Stomach smooth muscle (tissue), 2 donors: ENCODE measurements around the gene CLCF1.

ENCODE experiments used
- H3K27ac ChIP-seq: one replicate; pipeline ENCODE4 v1.7.0; 2013; ENCODE audit warnings: mild to moderate bottlenecking, low read length, inconsistent platforms
- H3K27me3 ChIP-seq, 2 donors: one replicate each; pipeline ENCODE4 v1.7.0; 2013; ENCODE audit warnings: low read length in 2 of 2; ENCODE audit not compliant: insufficient read depth in 2 of 2, control insufficient read depth in 1 of 2
- H3K36me3 ChIP-seq, 2 donors: one replicate each; pipeline ENCODE4 v1.7.0; 2013; ENCODE audit warnings: low read length in 2 of 2; ENCODE audit not compliant: control insufficient read depth in 2 of 2, insufficient read depth in 2 of 2
- H3K4me1 ChIP-seq: one replicate; pipeline ENCODE4 v1.7.0; 2013; ENCODE audit warnings: low read length; ENCODE audit not compliant: control insufficient read depth, insufficient read depth
- H3K4me3 ChIP-seq, 2 donors: one replicate each; pipeline ENCODE4 v1.7.0; 2013; ENCODE audit warnings: low read length in 2 of 2
- H3K9ac ChIP-seq, 2 donors: one replicate each; pipeline ENCODE4 v1.7.0; 2013; ENCODE audit warnings: low read length in 2 of 2, mild to moderate bottlenecking in 1 of 2
- H3K9me3 ChIP-seq, 2 donors: one replicate each; pipeline ENCODE4 v1.7.0; 2013; ENCODE audit warnings: low read length in 2 of 2; ENCODE audit not compliant: control insufficient read depth in 2 of 2
- donor health status: healthy.
- donor health status: Pancreatic carcinoma.

The CLCF1 gene

GRCh38 chr11:67371911-67372320 is 1.5 kb downstream of the CLCF1 start:
- Histone ChIP-seq H3K4me1 (peaks cover 68% of the 10 kb centered on the region), H3K36me3 (no peaks in the 10 kb centered on the region), H3K27ac (peak overlapping the region; percentile 96), H3K27me3 (no peaks in the 10 kb centered on the region), H3K9ac (peak overlapping the region; percentile 42 to 89), H3K9me3 (no peaks in the 10 kb centered on the region), H3K4me3 (peak overlapping the region; percentile 69 to 79)

DNA sequence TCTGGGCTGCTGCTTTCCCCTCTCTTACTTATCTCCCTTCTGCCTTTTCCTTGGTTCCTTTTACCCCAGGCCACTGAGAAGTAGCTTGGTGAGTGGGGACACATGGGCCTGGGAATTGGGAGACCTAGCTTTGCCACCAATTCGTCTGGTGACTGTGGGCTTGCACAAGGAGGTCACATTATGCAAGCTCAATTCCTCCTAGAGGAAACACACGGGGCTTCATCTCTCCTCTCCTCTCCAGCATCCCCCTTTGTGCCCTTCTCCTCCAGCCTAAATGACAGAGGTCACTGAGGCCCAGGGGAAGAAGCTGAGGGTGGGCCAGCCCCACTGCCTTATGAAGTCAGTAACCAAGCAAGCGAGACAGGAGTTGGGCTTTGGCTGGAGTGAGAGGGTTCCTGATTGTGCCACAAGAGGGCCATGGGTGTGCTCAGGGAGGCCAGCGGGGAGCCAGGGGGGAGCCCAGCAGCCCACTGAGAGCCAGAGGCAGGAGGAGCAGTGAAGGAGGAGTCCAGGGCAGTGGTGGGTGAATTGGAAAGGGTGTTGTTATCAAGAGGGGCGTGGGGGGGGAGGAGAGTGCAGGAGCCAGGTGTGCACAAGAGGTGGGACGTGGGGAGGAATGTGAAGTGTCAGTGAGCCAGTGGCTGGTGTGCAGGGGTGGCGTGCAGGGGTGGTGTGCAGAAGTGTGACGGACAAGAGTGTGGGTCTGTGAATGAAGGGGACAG is 2.0 kb downstream of the CLCF1 start:
- Histone ChIP-seq H3K27me3 (no peaks in the 10 kb centered on the region), H3K4me3 (peak overlapping the region; percentile 69 to 79), H3K27ac (peak overlapping the region; percentile 96), H3K4me1 (peaks cover 74% of the 10 kb centered on the region), H3K36me3 (no peaks in the 10 kb centered on the region), H3K9ac (peak overlapping the region; percentile 58 to 89), H3K9me3 (no peaks in the 10 kb centered on the region)

DNA sequence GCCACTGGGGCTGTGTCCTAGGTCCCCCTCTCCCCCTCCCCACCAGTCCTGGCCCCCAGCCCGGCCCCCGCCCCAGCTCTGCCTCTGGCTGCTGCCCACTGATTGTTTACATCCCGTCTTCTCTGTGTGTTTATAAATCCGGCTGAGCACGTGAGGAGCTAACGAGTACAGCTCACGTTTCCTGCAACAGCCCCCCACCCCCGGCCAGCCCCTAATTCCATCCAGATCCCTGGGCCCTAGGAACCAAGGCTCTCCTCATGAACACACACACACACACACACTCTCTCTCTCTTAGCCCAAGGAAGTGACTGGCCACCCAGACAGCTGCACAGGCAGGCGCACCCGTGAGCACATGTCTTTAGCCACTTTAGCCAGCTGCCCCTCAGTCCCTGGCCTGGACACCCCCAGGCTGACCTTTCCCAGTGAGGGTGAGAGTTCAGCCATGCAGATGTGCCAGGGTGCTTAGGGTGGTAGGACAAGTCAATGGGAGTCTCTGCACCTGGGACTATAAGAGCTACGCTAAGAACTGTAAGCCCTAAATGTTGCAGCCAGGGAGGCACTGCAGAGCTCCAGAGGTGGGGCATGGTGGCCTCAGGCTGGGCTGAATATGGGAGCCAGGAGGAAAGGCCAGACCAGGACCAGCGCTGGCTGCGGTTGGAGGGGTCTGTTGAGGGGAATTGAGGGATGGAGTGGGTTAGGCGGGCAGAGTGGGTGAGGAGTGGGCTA is 2.9 kb downstream of the CLCF1 start:
- Histone ChIP-seq H3K36me3 (no peaks in the 10 kb centered on the region), H3K4me3 (peak overlapping the region; percentile 69 to 79), H3K27ac (peak overlapping the region; percentile 96), H3K4me1 (peaks cover 79% of the 10 kb centered on the region), H3K9me3 (no peaks in the 10 kb centered on the region), H3K9ac (peak overlapping the region; percentile 58 to 89), H3K27me3 (no peaks in the 10 kb centered on the region)

DNA sequence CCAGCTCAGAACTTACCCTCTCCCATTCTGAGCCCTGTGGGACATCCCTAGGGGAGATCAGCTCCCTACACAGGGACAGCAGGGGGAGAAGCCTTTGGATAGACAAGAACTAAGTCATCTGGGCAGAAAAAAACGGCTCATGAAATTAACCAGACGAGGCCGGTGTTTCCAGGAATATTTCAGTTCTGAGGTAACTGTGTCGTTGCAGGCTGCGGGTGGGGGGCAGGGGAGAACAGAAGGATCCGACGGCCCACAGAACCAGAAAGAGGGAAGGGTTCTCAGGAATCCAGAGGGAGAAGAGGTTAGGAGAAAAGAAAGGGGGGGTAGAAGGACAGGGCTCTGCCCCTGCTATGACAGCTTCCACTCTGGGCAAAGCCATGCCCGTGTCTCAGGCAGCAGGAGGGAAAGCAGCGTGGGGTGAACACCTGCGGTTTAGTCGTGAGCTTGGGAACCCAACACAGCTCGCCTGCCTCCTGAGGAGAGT is 3.6 kb downstream of the CLCF1 start:
- peak overlapping the region; percentile 44 to 58 for H3K4me3 ChIP-seq
- peaks cover 0 to 3% of the 10 kb centered on the region in 2 donors for H3K36me3 ChIP-seq
- no peaks in the 10 kb centered on the region for H3K9me3 ChIP-seq
- H3K9ac ChIP-seq: peak overlapping the region; percentile 64 to 89
- H3K27ac ChIP-seq: peak overlapping the region; percentile 96
- H3K27me3 ChIP-seq: no peaks in the 10 kb centered on the region
- H3K4me1 ChIP-seq: peaks cover 84% of the 10 kb centered on the region

DNA sequence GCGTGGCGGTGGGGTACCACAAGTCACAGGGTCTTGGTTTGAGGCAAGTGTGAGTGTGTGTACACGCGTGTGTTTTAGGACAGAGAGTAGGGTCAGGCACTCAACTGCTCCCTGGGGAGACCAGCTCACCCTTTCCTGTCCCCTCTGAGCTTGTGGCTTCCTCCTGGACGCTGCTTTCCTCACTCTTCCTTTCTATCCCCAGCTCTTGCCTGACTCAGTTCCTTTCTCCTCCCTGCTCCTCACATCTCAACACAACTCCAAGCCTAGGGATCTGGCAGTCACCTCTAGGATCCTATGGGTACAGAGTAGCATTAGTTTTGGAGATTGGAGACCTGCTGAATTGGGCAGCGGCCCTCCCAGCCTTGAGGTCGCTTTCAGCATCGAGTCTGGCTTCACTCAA is 4.1 kb downstream of the CLCF1 start:
- H3K9ac ChIP-seq: peak overlapping the region; percentile 62 to 78
- H3K27me3 ChIP-seq: no peaks in the 10 kb centered on the region
- peak overlapping the region; percentile 44 to 58 for H3K4me3 ChIP-seq
- H3K4me1 ChIP-seq: peaks cover 84% of the 10 kb centered on the region
- peak overlapping the region; percentile 96 for H3K27ac ChIP-seq
- H3K36me3 ChIP-seq: peaks cover 5 to 8% of the 10 kb centered on the region in 2 donors
- H3K9me3 ChIP-seq: no peaks in the 10 kb centered on the region

GRCh38 chr11:67368621-67369020 is 4.8 kb downstream of the CLCF1 start:
- Histone ChIP-seq H3K4me3 (no peak overlapping the region), H3K27ac (peak overlapping the region; percentile 96), H3K27me3 (no peaks in the 10 kb centered on the region), H3K4me1 (peaks cover 78% of the 10 kb centered on the region), H3K36me3 (peaks cover 7 to 8% of the 10 kb centered on the region in 2 donors), H3K9ac (no peak overlapping the region), H3K9me3 (no peaks in the 10 kb centered on the region)

DNA sequence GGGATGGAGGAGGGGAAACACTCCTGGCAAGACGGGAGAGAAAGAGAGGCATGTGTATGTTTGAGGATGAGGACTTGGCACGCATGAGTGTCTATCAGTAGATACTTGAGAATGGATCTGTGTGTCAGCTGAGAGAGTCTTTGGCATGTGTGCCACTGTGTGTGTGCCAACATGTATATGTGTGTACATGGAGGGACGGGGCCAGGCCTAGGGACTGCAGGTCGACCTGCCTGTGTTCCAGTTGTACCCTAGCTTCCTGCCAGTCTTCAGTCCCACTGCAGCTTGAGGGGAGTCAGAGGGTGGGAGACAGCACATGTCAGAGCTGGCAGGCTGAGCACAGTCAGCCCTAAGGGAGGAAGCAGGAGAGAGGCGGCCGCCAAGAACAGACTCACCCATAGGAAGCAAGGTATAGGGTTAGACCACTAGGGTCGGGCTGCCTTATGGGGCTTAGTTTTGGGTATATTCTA is 5.6 kb downstream of the CLCF1 start:
- Histone ChIP-seq H3K27me3 (no peaks in the 10 kb centered on the region), H3K4me3 (no peak overlapping the region), H3K27ac (peak overlapping the region; percentile 96), H3K9me3 (no peaks in the 10 kb centered on the region), H3K9ac (peak overlapping the region in 1 of 2 donors; percentile 24), H3K36me3 (peaks cover 7 to 8% of the 10 kb centered on the region in 2 donors), H3K4me1 (peaks cover 78% of the 10 kb centered on the region)

- peak overlapping the region in 1 of 2 donors; percentile 36 for H3K9ac ChIP-seq
- peak overlapping the region; percentile 96 for H3K27ac ChIP-seq
- H3K4me1 ChIP-seq: peaks cover 76% of the 10 kb centered on the region
- peak overlapping the region; percentile 17 to 60 for H3K4me3 ChIP-seq
- peaks cover 7 to 8% of the 10 kb centered on the region in 2 donors for H3K36me3 ChIP-seq
- no peaks in the 10 kb centered on the region for H3K27me3 ChIP-seq
- H3K9me3 ChIP-seq: no peaks in the 10 kb centered on the region
These were observed 6.2 kb downstream of the CLCF1 start for GRCh38 chr11:67366961-67367760.

GRCh38 chr11:67366546-67366945 is 6.9 kb downstream of the CLCF1 start:
- Histone ChIP-seq H3K27me3 (no peaks in the 10 kb centered on the region), H3K27ac (peak overlapping the region; percentile 96), H3K9me3 (no peaks in the 10 kb centered on the region), H3K4me3 (peak overlapping the region; percentile 17 to 60), H3K36me3 (peaks cover 7 to 8% of the 10 kb centered on the region in 2 donors), H3K4me1 (peaks cover 70% of the 10 kb centered on the region), H3K9ac (peak overlapping the region in 1 of 2 donors; percentile 36)

GRCh38 chr11:67365736-67366444 is 7.5 kb downstream of the CLCF1 start:
- H3K36me3 ChIP-seq: peaks cover 7 to 8% of the 10 kb centered on the region in 2 donors
- peak overlapping the region; percentile 96 for H3K27ac ChIP-seq
- peaks cover 64% of the 10 kb centered on the region for H3K4me1 ChIP-seq
- peak overlapping the region; percentile 36 to 55 for H3K9ac ChIP-seq
- no peaks in the 10 kb centered on the region for H3K9me3 ChIP-seq
- peak overlapping the region; percentile 8 to 60 for H3K4me3 ChIP-seq
- no peaks in the 10 kb centered on the region for H3K27me3 ChIP-seq
